Right atrium auricular region (tissue), 2 donors: Measurements from ENCODE around the gene TMEM154. TPM values are rescaled to one million over a fixed set of nuclear protein-coding genes. Genes with fewer than 3 reads are reported as not detected.
A peak's percentile ranks its signal among the peaks of the same experiment; 100 is the strongest.

Experiments
- DNase-seq: peaks from one replicate; pipeline ENCODE4 v3.0.0-alpha.2; 2019; ENCODE audit warnings: low spot score
- H3K27ac ChIP-seq, 2 donors: fragments of 200-600 bp; sonication (generic); 1 replicate in 1 of 2; 2 replicates in 1 of 2; pipeline ENCODE4 v1.5.1; 2016 to 2019
- H3K27me3 ChIP-seq, 2 donors: fragments of 200-600 bp; sonication (generic); one replicate each; pipeline versions ENCODE4 v1.5.1 to v1.6.0; 2017 to 2019
- H3K36me3 ChIP-seq: fragments of 200-600 bp; sonication (generic); one replicate; pipeline ENCODE4 v1.5.1; 2016
- H3K4me1 ChIP-seq, 2 donors: fragments of 200-600 bp; sonication (generic); one replicate each; pipeline versions ENCODE4 v1.5.1 to v1.6.0; 2017 to 2019
- H3K4me3 ChIP-seq, 2 donors: fragments of 200-600 bp; sonication (generic); 1 replicate in 1 of 2; 2 replicates in 1 of 2; pipeline ENCODE4 v1.5.1; 2017 to 2019; ENCODE audit warnings: mild to moderate bottlenecking in 1 of 2, moderate library complexity in 1 of 2
- H3K9me3 ChIP-seq, 2 donors: fragments of 200-600 bp; sonication (generic); one replicate each; pipeline ENCODE4 v1.5.1; 2019
- CTCF ChIP-seq, 2 donors: fragments of 200-600 bp; sonication (generic); IDR thresholded peaks; one replicate each; pipeline ENCODE4 v1.5.1; 2019; ENCODE audit warnings: antibody characterized with exemption in 2 of 2
- total RNA-seq, 2 donors: library from RNA; depleted of rRNA; stranded (reverse); fragments of >200 nt; gene quantifications; one replicate each; pipeline ENCODE4 v1.1.0, GENCODE V29; 2016

Gene TMEM154
- total RNA-seq, 2 donors from 2014 or later: 1.4 to 2.0 TPM

DNA sequence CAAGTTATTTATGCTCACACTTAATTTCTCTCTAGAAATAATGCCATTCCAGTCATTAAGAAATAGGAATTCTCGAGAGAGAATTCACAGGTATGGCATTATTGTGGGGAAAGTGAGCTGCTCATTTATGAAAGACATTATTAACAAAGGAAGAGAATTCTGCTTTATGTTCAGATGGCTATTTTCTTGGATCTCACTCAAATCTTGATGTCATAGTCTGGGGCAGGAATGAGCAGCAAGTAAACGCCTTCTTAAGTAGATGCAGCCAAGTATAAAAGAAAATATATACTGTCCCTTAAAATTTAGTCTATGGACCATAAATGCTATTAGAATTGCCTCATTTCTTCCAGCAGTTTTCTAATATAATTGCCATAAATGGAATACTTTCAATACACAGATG lies 85.7 kb downstream of the TMEM154 start:
- Histone ChIP-seq H3K27ac (no peak overlapping the region), H3K4me3 (no peak overlapping the region), H3K27me3 (no peaks in the 10 kb centered on the region), H3K9me3 (no peaks in the 10 kb centered on the region), H3K36me3 (no peaks in the 10 kb centered on the region), H3K4me1 (peaks cover 0 to 15% of the 10 kb centered on the region in 2 donors)
- no peak for DNase-seq
- TF ChIP-seq CTCF (IDR thresholded peaks at IDR 0.05): no peak

GRCh38 chr4:152591876-152592275 lies 87.9 kb downstream of the TMEM154 start:
- DNase-seq: no peak
- peak overlapping the region in 1 of 2 donors; percentile 17 for H3K27ac ChIP-seq
- TF ChIP-seq CTCF (IDR thresholded peaks at IDR 0.05): no peak
- H3K27me3 ChIP-seq: no peaks in the 10 kb centered on the region
- no peaks in the 10 kb centered on the region for H3K36me3 ChIP-seq
- H3K9me3 ChIP-seq: no peaks in the 10 kb centered on the region
- H3K4me1 ChIP-seq: peaks cover 0 to 15% of the 10 kb centered on the region in 2 donors
- H3K4me3 ChIP-seq: peak overlapping the region in 1 of 2 donors; percentile 23

DNA sequence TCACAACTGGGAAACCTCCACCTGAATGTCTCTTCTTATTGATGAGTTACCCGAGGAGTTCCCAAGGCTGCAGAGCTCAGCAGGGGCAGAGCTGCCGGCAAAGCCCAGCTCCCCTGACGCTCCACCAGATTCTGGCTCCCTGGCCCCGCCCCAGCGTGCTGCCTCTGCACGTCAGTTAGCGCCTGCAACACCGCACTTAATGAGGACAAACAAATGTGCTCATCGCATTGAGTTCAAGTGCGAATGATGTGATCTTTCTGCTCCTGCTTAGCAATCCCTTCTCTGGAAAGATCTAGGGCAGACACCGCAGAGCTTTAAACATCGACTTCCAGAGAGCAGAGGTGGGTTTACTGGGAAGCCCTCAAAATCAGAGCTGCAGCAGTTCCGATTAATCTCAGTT lies 88.4 kb downstream of the TMEM154 start:
- Histone ChIP-seq H3K9me3 (no peaks in the 10 kb centered on the region), H3K27ac (peak overlapping the region in 1 of 2 donors; percentile 21), H3K36me3 (no peaks in the 10 kb centered on the region), H3K27me3 (no peaks in the 10 kb centered on the region), H3K4me3 (peak overlapping the region in 1 of 2 donors; percentile 23), H3K4me1 (peaks cover 0 to 15% of the 10 kb centered on the region in 2 donors)
- DNase-seq: peak; percentile 66
- no peak for TF ChIP-seq CTCF (IDR thresholded peaks at IDR 0.05)

DNA sequence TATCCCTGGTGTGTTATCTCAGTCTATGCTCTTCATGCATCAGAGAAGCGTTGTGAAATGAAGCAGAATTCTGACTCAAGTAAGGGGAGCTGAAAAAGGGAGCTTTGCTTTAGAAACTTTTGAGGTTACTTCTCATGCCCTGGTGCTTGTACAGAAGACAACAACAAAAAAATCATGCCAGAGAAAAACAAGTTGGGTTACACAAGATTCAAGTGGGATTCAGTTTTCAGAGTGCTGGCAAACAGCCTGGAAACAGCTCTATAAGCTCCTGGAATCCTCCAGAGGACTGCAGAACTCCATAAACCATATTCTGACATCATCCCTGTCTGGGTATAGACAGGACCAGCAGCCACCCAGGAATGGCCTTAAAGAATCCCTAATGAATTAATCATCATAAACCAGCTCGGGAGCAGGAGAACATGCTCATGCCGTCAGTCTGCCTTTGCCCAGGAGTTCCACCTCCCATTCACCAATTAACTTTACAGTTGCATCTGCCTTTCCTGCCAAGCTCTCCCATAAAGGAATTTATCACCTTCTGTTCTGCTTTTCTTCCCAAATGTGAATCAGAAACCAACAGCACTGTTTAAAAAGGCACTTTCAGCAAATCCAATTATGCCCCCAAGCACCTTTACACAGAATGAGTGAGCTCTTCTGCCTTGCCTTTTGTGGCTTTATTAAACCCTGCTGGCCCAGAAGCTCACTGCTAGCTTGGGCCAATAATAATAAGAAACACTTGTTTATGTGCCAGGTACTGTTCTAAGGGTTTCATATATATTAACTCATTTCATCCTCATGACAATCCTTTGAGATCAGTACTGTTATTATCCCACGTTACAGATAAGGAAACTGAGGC lies 89.4 kb downstream of the TMEM154 start:
- Histone ChIP-seq H3K36me3 (no peaks in the 10 kb centered on the region), H3K4me1 (peaks cover 0 to 15% of the 10 kb centered on the region in 2 donors), H3K27ac (no peak overlapping the region), H3K4me3 (no peak overlapping the region), H3K9me3 (no peaks in the 10 kb centered on the region), H3K27me3 (no peaks in the 10 kb centered on the region)
- TF ChIP-seq CTCF (IDR thresholded peaks at IDR 0.05): no peak
- DNase-seq: no peak

DNA sequence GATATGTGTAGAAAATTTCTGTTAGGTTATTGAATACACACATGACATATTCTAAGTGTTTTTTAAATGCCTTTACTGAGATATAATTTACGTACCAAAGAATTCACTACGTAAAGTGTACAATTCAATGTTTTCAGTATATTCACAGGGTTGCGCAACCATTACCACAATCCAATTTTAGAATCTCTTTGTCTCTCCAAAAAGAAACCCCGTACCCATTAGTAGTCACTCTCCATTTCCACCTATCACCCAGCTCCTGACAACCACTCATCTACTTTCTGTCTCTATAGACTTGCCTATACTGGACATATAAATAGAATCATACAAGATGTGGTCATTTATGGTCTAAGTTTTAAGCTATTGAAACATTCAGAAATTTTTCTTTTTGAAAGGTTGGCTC lies 90.9 kb downstream of the TMEM154 start:
- H3K4me1 ChIP-seq: peaks cover 0 to 15% of the 10 kb centered on the region in 2 donors
- no peak overlapping the region for H3K4me3 ChIP-seq
- no peak for DNase-seq
- H3K27ac ChIP-seq: no peak overlapping the region
- TF ChIP-seq CTCF (IDR thresholded peaks at IDR 0.05): no peak
- H3K27me3 ChIP-seq: no peaks in the 10 kb centered on the region
- no peaks in the 10 kb centered on the region for H3K36me3 ChIP-seq
- H3K9me3 ChIP-seq: no peaks in the 10 kb centered on the region
